Activated T-cell treated with anti-CD3 and anti-CD28 coated beads, Interleukin-2, amount 50 U/mL, for 24 hours (primary cell): ENCODE measurements around the gene PPM1A.
A peak's percentile ranks its signal among the peaks of the same experiment; 100 is the strongest.

Experiments
- DNase-seq: peaks from one replicate; pipeline ENCODE4 v3.0.0-alpha.2; 2020
- H3K27ac Mint-ChIP-seq: 2 replicates; pipeline ENCODE4 v1.8.0; 2020; ENCODE audit warnings: mild to moderate bottlenecking, mixed read lengths
- H3K27me3 Mint-ChIP-seq: 2 replicates; pipeline ENCODE4 v1.8.0; 2020; ENCODE audit warnings: mixed read lengths
- H3K36me3 Mint-ChIP-seq: 2 replicates; pipeline ENCODE4 v1.8.0; 2020; ENCODE audit warnings: low read depth, mixed read lengths
- H3K4me1 Mint-ChIP-seq: 2 replicates; pipeline ENCODE4 v1.8.0; 2020; ENCODE audit warnings: low read depth, mixed read lengths
- H3K4me3 Mint-ChIP-seq: 2 replicates; pipeline ENCODE4 v1.8.0; 2020; ENCODE audit warnings: mild to moderate bottlenecking, moderate library complexity, mixed read lengths
- H3K9me3 Mint-ChIP-seq: 2 replicates; pipeline ENCODE4 v1.8.0; 2020; ENCODE audit warnings: mixed read lengths

The PPM1A gene

GRCh38 chr14:60331201-60332045 is 82.4 kb downstream of the PPM1A start:
- Mint-ChIP-seq H3K9me3 (no peaks in the 10 kb centered on the region), H3K27ac (peak overlapping the region; percentile 96), H3K4me1 (peaks cover 43% of the 10 kb centered on the region), H3K36me3 (no peaks in the 10 kb centered on the region), H3K27me3 (peaks cover 50% of the 10 kb centered on the region), H3K4me3 (peak overlapping the region; percentile 82)
- peak; percentile 80 for DNase-seq

GRCh38 chr14:60332046-60332399 is 83.0 kb downstream of the PPM1A start:
- no peak for DNase-seq
- Mint-ChIP-seq H3K4me1 (peaks cover 41% of the 10 kb centered on the region), H3K4me3 (peak overlapping the region; percentile 82), H3K36me3 (no peaks in the 10 kb centered on the region), H3K9me3 (no peaks in the 10 kb centered on the region), H3K27me3 (peaks cover 51% of the 10 kb centered on the region), H3K27ac (peak overlapping the region; percentile 96)

GRCh38 chr14:60332869-60333268 is 83.8 kb downstream of the PPM1A start:
- Mint-ChIP-seq H3K27ac (no peak overlapping the region), H3K4me1 (peaks cover 35% of the 10 kb centered on the region)

GRCh38 chr14:60339571-60339970 is 90.5 kb downstream of the PPM1A start:
- H3K36me3 Mint-ChIP-seq, result no peaks in the 10 kb centered on the region
- no peaks in the 10 kb centered on the region for H3K4me1 Mint-ChIP-seq
- no peaks in the 10 kb centered on the region for H3K9me3 Mint-ChIP-seq
- H3K4me3 Mint-ChIP-seq, result no peak overlapping the region
- H3K27me3 Mint-ChIP-seq, result peaks cover 43% of the 10 kb centered on the region
- no peak overlapping the region for H3K27ac Mint-ChIP-seq
- DNase-seq, result no peak

More at GRCh38 chr14:60332869-60333268, 83.8 kb downstream of the PPM1A start:
- Mint-ChIP-seq H3K27me3 (peaks cover 54% of the 10 kb centered on the region), H3K4me3 (no peak overlapping the region), H3K9me3 (no peaks in the 10 kb centered on the region), H3K36me3 (no peaks in the 10 kb centered on the region)
- no peak for DNase-seq

- H3K4me3 Mint-ChIP-seq, result no peak overlapping the region
- no peaks in the 10 kb centered on the region for H3K9me3 Mint-ChIP-seq
- H3K36me3 Mint-ChIP-seq, result no peaks in the 10 kb centered on the region
- H3K27me3 Mint-ChIP-seq, result peaks cover 12% of the 10 kb centered on the region
- no peak overlapping the region for H3K27ac Mint-ChIP-seq
- H3K4me1 Mint-ChIP-seq, result peaks cover 3% of the 10 kb centered on the region
- DNase-seq, result no peak
These were observed 94.6 kb downstream of the PPM1A start for GRCh38 chr14:60343571-60344071.

GRCh38 chr14:60344751-60345150 is 95.7 kb downstream of the PPM1A start:
- no peak for DNase-seq
- no peaks in the 10 kb centered on the region for H3K36me3 Mint-ChIP-seq
- peaks cover 6% of the 10 kb centered on the region for H3K27me3 Mint-ChIP-seq
- H3K27ac Mint-ChIP-seq, result no peak overlapping the region
- peaks cover 3% of the 10 kb centered on the region for H3K4me1 Mint-ChIP-seq
- H3K4me3 Mint-ChIP-seq, result no peak overlapping the region
- no peaks in the 10 kb centered on the region for H3K9me3 Mint-ChIP-seq

- Mint-ChIP-seq H3K4me3 (no peak overlapping the region), H3K27ac (no peak overlapping the region), H3K4me1 (peaks cover 3% of the 10 kb centered on the region), H3K36me3 (no peaks in the 10 kb centered on the region), H3K9me3 (no peaks in the 10 kb centered on the region), H3K27me3 (peaks cover 11% of the 10 kb centered on the region)
- no peak for DNase-seq
These were observed 97.7 kb downstream of the PPM1A start for GRCh38 chr14:60346706-60347105.

GRCh38 chr14:60348211-60348610 is 99.2 kb downstream of the PPM1A start:
- H3K36me3 Mint-ChIP-seq, result no peaks in the 10 kb centered on the region
- no peak overlapping the region for H3K4me3 Mint-ChIP-seq
- DNase-seq, result no peak
- H3K4me1 Mint-ChIP-seq, result peaks cover 3% of the 10 kb centered on the region
- no peak overlapping the region for H3K27ac Mint-ChIP-seq
- peaks cover 11% of the 10 kb centered on the region for H3K27me3 Mint-ChIP-seq
- no peaks in the 10 kb centered on the region for H3K9me3 Mint-ChIP-seq
